Activated CD4-positive, alpha-beta T cell treated with anti-CD3 and anti-CD28 coated beads, Interleukin-2, amount 10 ng/mL, durations not matched to agents 24 days and 14 days (primary cell): Measurements from ENCODE around the gene SLC43A2. TPM values are rescaled to one million over a fixed set of nuclear protein-coding genes. Genes with fewer than 3 reads are reported as not detected.
"Not testable (repeated sequence)": the region's sequence is repeated elsewhere in the genome, so short reads cannot be mapped to it uniquely, and the experiment has no call there.

ENCODE experiments used
- DNase-seq: peaks from one replicate; pipeline ENCODE4 v3.0.0; 2022
- H3K27ac Mint-ChIP-seq: one replicate; pipeline ENCODE4 v1.8.0; 2022; ENCODE audit warnings: mild to moderate bottlenecking, mixed read lengths
- H3K27me3 Mint-ChIP-seq: one replicate; pipeline ENCODE4 v1.8.0; 2022; ENCODE audit warnings: mixed read lengths
- H3K36me3 Mint-ChIP-seq: one replicate; pipeline ENCODE4 v1.8.0; 2022; ENCODE audit warnings: low read depth, mild to moderate bottlenecking, mixed read lengths
- H3K4me1 Mint-ChIP-seq: one replicate; pipeline ENCODE4 v1.8.0; 2021; ENCODE audit warnings: mixed read lengths
- H3K4me3 Mint-ChIP-seq: one replicate; pipeline ENCODE4 v1.8.0; 2022; ENCODE audit warnings: mild to moderate bottlenecking, moderate library complexity, mixed read lengths
- H3K9me3 Mint-ChIP-seq: one replicate; pipeline ENCODE4 v1.8.0; 2021; ENCODE audit warnings: mixed read lengths
- intact Hi-C: fragments of 100-400 bp; cut with micrococcal nuclease; formaldehyde crosslinking; loops from one replicate; pipeline ENCODE4 v1.15.1; 2023
- total RNA-seq: library from RNA; stranded (reverse); gene quantifications from 2 replicates; pipeline ENCODE4 v1.2.3, GENCODE V29; 2022

Gene SLC43A2
- total RNA-seq, 1 donor from 2014 or later, result 2.8 TPM

- Mint-ChIP-seq H3K4me1 (peaks cover 34% of the 10 kb centered on the region), H3K27ac (peak overlapping the region; percentile 59), H3K4me3 (peak overlapping the region; percentile 91)
- H3K36me3 Mint-ChIP-seq, DNase-seq, H3K27me3 Mint-ChIP-seq, intact Hi-C loops, H3K9me3 Mint-ChIP-seq: not testable (repeated sequence)
These were observed 65.2 kb downstream of the SLC43A2 start for GRCh38 chr17:1563471-1563785.

DNA sequence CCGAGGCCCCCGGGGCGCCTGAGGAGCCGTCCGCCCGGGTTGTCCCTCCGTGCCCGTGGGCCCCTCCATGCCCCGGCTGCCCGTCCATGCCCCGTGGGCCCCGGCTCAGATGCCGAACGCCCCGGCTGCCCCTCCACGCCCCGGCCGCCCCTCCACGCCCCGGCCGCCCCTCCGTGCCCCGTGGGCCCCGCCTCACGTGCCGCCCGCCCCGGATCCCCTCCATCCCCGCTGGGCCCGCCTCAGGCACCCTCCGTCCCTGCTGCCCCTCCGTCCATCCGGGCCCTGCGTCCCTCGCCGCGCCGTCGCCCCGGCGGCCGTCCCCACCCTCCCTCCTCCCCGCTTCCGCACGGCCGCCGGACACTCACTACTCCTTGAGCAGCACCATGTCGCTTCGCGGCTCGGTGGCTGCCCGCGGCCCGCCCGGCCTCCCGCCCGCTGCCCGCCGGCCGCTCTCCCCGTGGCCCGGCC lies 66.4 kb downstream of the SLC43A2 start:
- peaks cover 30% of the 10 kb centered on the region for H3K4me1 Mint-ChIP-seq
- no peak overlapping the region for H3K27ac Mint-ChIP-seq
- intact Hi-C loops, result loop anchor here (1.0 kb wide), 1 partner anchor 46 kb away; the partner anchor contains the start of gene INPP5K
- H3K27me3 Mint-ChIP-seq, result peaks cover 7% of the 10 kb centered on the region
- H3K4me3 Mint-ChIP-seq, result peak overlapping the region; percentile 91
- peaks cover 12% of the 10 kb centered on the region for H3K36me3 Mint-ChIP-seq
- DNase-seq, result no peak
- H3K9me3 Mint-ChIP-seq, result no peaks in the 10 kb centered on the region

DNA sequence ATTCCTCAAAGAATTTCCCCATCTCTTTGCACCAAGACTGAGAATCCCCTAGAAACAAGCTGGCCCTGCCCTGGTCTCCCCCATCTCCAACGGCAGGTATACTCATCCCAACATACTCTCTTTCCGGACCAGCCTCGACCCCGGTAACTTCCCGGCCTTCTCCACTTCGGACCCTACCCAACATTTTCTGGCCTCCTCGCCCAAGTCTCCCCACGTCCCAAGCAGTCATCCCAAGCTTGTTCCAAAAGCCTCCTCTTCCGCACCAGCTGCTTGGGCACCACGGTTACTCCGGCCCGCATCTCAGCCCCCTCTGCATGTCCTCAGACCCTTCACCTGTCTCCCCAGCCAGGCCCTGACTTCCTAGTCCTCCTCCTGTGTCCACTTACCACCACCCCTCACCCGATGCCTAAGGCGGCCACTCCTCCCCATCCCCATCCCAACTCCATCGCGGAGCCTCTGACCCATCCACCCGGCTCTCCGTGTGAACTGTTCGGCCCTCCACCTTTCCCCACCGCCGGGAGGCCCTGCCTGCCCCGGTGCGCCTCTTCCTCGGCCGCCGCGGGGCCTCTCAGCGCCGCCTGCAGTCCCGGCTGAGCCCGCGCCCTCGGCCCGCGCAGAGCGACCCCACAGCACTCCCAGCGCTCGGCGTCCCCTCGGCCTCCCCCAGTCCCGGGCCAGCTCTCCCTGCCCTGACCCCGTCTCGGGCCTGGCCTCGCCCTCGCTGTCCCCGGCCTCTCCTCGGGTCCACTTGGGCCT lies 67.0 kb downstream of the SLC43A2 start:
- H3K27ac Mint-ChIP-seq, result peak overlapping the region; percentile 68
- H3K9me3 Mint-ChIP-seq, result no peaks in the 10 kb centered on the region
- intact Hi-C loops, result loop anchor here (1.0 kb wide), 1 partner anchor 45 kb away; the partner anchor contains the start of gene INPP5K
- peaks cover 7% of the 10 kb centered on the region for H3K27me3 Mint-ChIP-seq
- peaks cover 31% of the 10 kb centered on the region for H3K4me1 Mint-ChIP-seq
- peak overlapping the region; percentile 91 for H3K4me3 Mint-ChIP-seq
- peak; percentile 83 for DNase-seq
- peaks cover 13% of the 10 kb centered on the region for H3K36me3 Mint-ChIP-seq

DNA sequence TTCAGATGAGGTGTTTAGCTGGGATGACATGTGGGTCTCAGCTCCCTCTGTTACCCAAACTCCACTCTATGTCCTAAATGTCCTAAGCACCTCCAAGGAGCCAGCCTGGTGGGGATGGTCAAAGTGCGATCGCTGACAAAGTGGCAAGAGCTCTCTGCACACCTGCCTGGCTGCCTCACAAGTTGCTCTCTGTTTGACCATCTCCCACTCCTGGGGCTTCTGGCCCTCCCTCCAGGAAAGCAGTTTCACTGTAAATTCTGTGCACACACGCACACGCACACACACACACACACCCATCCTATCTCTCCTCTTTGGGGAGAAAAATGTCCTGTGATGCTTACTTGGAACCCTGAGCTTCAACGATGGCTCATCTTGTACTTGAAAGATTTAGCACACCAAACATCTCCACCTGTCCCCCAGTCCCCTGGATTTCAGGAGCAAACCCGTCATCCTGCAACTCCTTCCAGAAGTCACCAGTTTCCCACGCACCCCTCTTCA lies 67.7 kb downstream of the SLC43A2 start:
- peak overlapping the region; percentile 91 for H3K4me3 Mint-ChIP-seq
- peaks cover 7% of the 10 kb centered on the region for H3K27me3 Mint-ChIP-seq
- H3K9me3 Mint-ChIP-seq, result no peaks in the 10 kb centered on the region
- peak; percentile 57 for DNase-seq
- H3K4me1 Mint-ChIP-seq, result peaks cover 31% of the 10 kb centered on the region
- H3K36me3 Mint-ChIP-seq, result peaks cover 16% of the 10 kb centered on the region
- intact Hi-C loops, result no loop called here
- H3K27ac Mint-ChIP-seq, result peak overlapping the region; percentile 68

DNA sequence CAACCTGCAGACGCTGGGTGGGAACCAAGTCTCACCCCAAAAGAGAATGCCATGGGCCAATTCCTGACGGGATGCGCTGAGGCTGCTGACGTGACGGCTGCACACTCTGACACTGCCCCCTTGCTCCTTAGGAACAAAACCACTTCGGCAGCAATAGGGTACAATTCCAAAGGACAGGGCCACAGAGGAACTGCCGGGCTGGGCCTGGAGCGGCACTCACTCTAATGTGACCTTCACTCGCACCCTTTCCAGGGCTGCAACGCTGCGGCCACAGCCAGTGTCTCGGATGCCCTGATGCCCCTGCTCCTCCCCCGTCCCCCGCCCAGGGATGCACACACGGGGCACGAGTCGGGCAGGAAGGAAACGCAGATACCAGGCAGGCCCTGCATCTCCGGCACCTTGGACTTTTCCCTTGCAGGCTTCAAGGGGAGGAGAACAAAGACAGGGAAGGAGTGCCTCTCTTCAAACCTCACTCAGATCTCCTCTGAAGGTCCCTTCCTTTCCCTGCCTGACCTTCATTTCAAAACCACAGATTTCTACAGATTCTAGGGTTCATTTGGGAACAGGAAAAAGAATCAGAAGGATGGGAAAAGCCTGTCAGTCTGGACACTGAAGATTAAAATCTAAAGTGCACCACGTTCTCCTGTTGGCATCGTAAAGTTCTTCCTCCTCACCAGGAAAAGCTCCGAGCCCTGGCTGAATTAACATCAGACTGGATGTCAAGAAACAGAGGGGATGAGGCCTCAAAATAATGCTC lies 68.4 kb downstream of the SLC43A2 start:
- H3K27ac Mint-ChIP-seq, result no peak overlapping the region
- H3K4me1 Mint-ChIP-seq, result peaks cover 31% of the 10 kb centered on the region
- no peaks in the 10 kb centered on the region for H3K9me3 Mint-ChIP-seq
- H3K27me3 Mint-ChIP-seq, result peaks cover 7% of the 10 kb centered on the region
- intact Hi-C loops, result no loop called here
- no peak overlapping the region for H3K4me3 Mint-ChIP-seq
- H3K36me3 Mint-ChIP-seq, result peaks cover 18% of the 10 kb centered on the region
- no peak for DNase-seq

DNA sequence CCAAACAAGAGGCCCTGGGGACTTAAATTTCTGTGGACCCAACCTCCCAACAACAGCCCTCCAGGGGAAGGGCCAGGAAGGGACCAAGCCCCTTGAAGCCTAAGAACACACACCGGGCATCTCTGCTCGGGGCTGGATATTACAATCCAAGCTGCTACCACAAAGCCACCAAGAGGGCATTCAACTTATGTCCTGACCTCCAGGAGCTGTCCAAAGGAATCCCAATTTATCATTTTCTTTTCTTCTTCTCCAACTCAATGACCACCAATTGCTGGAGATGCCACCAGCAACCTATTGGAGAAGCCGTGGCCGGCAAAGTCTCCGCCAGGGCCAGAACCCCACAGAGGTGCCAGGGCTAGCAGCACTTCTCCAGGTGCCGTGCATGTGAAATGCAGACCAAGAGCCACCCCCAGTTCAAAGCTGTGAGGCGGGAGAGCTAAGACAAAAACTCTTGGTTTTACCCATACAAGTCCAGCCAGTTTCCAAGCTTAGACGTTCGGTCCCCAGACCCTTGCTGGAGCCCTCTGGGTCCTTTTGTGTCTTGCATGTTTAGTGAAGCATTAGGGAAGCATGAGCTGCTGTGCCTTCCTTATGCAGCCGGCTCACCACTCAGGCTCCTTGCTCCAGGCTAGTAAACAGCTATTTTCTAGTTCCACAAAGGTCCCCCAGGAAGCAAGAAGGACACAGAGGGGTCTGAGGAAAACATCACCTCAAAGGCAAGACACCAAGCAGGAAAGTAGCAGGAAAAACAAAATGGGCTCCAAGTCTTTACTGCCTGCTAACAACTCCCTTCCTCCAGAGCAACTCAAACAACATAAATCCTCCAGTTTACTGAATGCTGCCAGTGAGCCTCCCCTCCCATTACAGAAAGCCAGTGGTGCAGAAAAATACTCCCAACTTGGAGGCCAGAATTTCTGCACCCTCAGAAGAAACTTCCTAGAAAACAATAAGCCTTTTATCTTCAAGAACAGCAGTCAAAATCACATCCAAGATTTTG lies 69.3 kb downstream of the SLC43A2 start:
- no peak overlapping the region for H3K27ac Mint-ChIP-seq
- no peak overlapping the region for H3K4me3 Mint-ChIP-seq
- peaks cover 7% of the 10 kb centered on the region for H3K27me3 Mint-ChIP-seq
- no peaks in the 10 kb centered on the region for H3K9me3 Mint-ChIP-seq
- peaks cover 18% of the 10 kb centered on the region for H3K36me3 Mint-ChIP-seq
- H3K4me1 Mint-ChIP-seq, result peaks cover 31% of the 10 kb centered on the region
- intact Hi-C loops, result no loop called here
- DNase-seq, result no peak

DNA sequence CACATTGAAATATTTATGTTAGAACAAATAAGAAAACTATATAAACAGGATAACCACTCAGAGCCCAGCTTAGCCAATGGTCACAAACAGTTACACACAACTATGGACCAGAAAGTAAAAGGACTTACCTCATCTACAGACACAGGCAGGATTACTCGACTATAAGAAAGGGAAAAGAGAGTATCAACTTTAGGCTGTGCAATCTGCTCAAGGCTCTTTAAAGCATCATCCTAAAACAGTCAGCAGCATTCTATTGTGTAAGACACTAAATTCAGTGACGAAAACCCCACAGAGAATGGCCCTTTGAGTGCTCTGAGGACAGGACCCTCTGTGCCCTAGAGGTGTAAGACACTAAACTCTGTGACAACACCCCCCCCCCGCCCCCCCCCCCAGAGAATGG lies 70.2 kb downstream of the SLC43A2 start:
- Mint-ChIP-seq H3K36me3 (peaks cover 23% of the 10 kb centered on the region), H3K27me3 (no peaks in the 10 kb centered on the region), H3K4me1 (peaks cover 25% of the 10 kb centered on the region), H3K27ac (no peak overlapping the region), H3K9me3 (no peaks in the 10 kb centered on the region), H3K4me3 (no peak overlapping the region)
- intact Hi-C loops, result no loop called here
- no peak for DNase-seq

- H3K27ac Mint-ChIP-seq, result no peak overlapping the region
- no peaks in the 10 kb centered on the region for H3K27me3 Mint-ChIP-seq
- no peak overlapping the region for H3K4me3 Mint-ChIP-seq
- intact Hi-C loops, result no loop called here
- peaks cover 25% of the 10 kb centered on the region for H3K4me1 Mint-ChIP-seq
- no peak for DNase-seq
- H3K9me3 Mint-ChIP-seq, result no peaks in the 10 kb centered on the region
- peaks cover 27% of the 10 kb centered on the region for H3K36me3 Mint-ChIP-seq
These were observed 71.1 kb downstream of the SLC43A2 start for GRCh38 chr17:1557355-1558095.

DNA sequence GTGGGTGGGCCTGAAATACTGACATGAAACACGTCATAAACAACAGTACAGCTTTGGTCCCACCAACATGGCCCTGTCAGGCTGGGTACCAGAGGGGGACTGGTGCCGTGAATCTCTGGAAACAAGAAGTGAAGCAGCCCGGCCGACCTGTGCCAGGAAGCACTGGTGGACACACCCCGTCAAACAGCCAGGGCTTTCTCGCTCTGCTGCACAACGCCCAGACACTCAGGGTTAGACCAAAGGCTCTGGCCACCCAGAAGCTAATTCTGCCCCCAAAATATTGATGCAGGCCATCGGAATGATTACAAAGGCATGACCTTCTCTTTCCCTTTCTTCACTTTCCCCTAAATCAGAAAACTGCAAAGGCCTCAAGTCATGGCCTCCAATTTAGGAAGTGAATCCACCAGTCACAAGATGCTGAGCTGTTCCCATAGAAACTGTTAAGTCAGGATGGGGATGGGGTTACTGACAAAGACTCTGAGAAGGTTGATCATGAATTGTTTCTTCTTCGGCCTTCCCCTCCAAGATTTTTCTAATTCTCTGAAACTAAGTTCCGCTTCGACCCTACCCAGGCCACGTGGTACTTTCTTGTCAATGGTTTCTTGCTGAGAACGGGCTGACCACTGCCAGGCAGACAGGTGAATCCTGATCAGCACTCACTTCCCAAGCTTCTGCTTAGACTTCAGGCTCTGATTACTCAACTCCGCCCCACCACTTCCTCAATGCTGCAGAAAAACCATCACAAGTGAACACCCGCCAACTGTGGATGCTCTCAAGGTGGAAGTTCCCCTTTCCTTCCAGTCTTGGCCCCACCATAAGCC lies 72.8 kb downstream of the SLC43A2 start:
- Mint-ChIP-seq H3K36me3 (peaks cover 33% of the 10 kb centered on the region), H3K4me1 (peaks cover 16% of the 10 kb centered on the region), H3K27me3 (no peaks in the 10 kb centered on the region), H3K4me3 (no peak overlapping the region), H3K9me3 (no peaks in the 10 kb centered on the region), H3K27ac (no peak overlapping the region)
- no peak for DNase-seq
- intact Hi-C loops, result no loop called here

GRCh38 chr17:1554751-1555540 lies 73.7 kb downstream of the SLC43A2 start:
- H3K4me3 Mint-ChIP-seq, result no peak overlapping the region
- H3K9me3 Mint-ChIP-seq, result no peaks in the 10 kb centered on the region
- intact Hi-C loops, result no loop called here
- DNase-seq, result no peak
- H3K36me3 Mint-ChIP-seq, result peaks cover 42% of the 10 kb centered on the region
- peaks cover 13% of the 10 kb centered on the region for H3K4me1 Mint-ChIP-seq
- no peak overlapping the region for H3K27ac Mint-ChIP-seq
- no peaks in the 10 kb centered on the region for H3K27me3 Mint-ChIP-seq

GRCh38 chr17:1553354-1554266 lies 75.0 kb downstream of the SLC43A2 start:
- no peaks in the 10 kb centered on the region for H3K9me3 Mint-ChIP-seq
- peaks cover 47% of the 10 kb centered on the region for H3K36me3 Mint-ChIP-seq
- no peak overlapping the region for H3K4me3 Mint-ChIP-seq
- no peak overlapping the region for H3K27ac Mint-ChIP-seq
- H3K27me3 Mint-ChIP-seq, result no peaks in the 10 kb centered on the region
- DNase-seq, result no peak
- intact Hi-C loops, result no loop called here
- peaks cover 11% of the 10 kb centered on the region for H3K4me1 Mint-ChIP-seq
